HG02870 (cell line): Measurements from ENCODE around the gene ARHGEF7.

Source experiments
- ATAC-seq: cut with Tn5 transposase; IDR thresholded peaks from one replicate; pipeline ENCODE4 v1.9.1; 2021; ENCODE audit warnings: mild to moderate bottlenecking, moderate library complexity; ENCODE audit not compliant: unreplicated experiment

The ARHGEF7 gene

DNA sequence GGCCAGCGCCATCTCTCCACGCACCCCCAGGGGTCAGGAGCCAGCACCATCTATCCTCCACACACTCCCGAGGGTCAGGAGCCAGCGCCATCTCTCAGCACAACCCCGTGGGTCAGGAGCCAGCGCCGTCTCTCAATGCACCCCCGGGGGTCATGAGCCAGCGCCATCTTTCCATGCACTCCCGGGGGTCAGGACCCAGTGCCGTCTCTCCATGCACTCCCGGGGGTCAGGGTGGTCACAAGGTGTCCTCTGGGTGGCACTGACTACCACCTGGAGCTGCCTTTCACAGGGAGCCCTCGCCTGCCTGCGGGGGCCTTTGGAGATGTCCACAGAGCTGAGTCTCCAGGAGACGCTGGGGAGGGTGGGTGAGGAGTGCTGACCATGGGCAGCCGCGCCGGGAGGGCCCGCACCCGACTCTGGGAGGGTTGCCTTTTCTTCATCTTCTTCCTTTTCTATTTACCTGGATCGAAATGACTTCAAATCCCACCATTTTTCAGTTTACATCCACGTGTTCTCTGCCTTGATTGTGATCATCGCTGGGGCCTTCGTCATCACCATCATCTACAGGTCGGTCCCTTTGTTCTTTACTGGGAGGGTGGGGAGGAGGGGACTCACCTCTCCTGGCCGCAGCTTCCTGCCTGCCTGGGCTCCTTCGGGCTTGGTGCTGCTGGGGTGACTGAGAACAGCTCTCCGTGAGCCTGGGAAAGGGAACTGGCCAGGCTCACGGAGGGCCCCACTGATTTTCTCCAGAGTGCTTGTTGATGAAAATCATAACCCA is 224.4 kb downstream of the ARHGEF7 start:
- ATAC-seq, result no peak

DNA sequence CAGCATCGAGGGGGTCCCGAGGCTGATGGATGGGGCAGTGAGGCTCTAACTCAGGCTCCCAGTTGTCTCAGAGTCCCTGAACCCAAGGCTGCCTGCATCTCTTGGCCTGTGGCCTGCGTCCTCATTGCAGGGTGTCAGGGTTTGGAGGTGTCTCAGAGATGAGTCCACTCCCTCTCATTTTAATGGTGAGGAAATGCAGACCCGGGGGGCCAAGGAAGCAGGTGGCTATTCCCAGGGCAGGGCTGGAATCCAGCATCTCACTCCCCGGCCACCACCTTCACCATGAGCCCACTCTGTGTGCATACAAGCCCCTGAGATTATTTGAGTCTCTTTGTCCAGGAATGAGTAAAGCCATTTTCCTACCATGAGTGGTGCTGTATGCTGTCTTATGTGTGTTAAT is 226.8 kb downstream of the ARHGEF7 start:
- no peak for ATAC-seq

DNA sequence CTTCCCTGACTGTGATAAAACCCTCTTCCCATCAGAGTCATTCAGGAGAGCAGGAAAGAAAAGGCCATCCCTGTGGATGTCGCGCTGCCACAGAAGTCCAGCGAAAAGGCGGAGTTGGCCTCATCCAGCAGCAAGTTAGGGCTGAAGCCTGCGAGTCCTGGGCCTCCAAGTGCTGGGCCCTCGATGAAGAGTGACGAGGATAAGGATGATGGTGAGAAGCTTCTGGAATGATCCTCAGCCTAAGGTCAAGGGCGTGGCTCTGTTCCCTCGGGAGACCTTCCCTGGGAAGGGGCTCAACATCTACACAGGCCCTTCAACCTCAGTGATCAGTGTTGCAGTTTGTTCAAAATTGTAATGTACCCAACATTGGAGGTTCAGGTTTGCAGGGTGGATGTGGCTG is 227.6 kb downstream of the ARHGEF7 start:
- no peak for ATAC-seq

DNA sequence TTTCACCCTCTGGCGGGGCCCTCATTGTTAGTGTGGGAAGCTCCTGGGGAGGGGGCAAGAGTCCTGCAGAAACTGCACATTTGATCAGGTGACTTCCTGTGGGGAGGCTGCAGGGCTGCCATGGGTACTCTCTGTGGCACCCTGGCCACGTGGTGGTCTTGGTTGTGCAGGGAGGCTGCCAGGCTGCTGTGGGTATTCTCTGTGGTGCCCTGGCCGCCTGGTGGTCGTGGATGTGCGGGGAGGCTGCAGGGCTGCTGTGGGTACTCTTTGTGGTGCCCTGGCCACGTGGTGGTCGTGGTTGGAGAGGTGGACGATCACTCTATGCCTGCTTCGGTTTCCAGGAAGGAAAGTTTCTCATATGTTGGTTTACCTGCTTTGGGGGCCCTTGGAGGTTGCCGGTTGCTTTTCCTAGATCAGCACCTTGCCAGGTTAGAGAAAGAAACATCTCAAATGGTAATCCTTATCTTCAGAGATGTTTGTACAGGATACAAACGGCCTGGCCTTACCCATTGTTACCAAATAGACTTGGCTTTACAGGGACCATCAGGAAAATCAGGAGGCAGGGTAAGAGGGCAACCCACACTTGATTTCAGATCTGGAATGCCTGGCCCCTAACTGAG is 228.2 kb downstream of the ARHGEF7 start:
- ATAC-seq, result no peak

DNA sequence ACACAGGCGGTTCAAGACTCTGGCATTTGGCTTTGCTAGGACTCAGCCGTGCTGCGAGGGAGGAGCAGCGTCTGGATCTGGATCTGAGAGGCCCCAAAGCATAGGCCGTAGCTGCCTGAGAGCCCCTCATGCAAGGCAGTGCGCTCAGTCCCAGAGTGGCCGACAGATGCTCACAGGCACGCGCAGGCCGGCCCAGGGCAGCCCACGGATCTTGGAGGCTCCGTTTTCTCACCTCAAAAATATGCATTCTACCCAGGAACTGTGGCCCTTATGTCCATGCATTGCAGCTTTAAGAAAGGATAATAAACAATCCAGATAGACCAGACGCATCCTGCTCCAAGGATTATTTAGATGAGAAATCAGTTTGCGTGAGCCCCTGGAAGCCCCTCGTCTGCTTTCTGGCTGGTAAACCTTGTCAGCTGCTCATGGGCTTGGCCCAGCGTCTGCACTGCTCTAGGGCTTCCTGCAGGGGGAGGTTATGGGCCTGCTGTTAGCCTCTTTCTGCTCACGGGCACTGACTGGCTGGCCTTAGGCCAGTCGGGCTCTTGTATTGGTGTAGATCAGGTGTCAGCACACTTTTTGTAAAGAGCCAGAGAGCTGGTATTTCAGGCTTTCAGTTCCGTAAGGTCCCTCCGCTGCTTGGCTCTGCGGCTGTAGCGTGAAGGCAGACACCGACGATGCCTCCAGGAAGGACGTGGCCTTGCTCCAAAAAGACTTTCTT is 229.5 kb downstream of the ARHGEF7 start:
- no peak for ATAC-seq

DNA sequence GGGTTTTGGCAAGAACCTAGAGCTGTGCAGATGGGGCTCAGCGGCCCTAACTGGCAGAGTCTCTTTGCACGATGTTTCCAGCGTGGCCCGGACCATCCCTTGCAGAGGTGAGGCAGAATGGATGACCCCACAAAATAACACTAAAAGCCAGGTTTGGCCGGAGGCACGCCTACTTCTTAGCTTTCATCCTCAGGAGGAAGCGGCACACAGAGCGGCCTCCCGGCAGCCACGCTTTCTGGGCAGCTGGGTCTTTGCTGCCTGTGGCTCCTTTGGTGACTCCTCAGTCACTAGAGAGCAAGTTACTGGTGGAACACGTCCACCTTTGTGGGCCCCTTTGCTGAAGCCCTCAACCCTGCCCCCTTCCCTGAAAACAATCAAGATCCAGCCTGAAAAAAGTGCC is 230.6 kb downstream of the ARHGEF7 start:
- no peak for ATAC-seq

DNA sequence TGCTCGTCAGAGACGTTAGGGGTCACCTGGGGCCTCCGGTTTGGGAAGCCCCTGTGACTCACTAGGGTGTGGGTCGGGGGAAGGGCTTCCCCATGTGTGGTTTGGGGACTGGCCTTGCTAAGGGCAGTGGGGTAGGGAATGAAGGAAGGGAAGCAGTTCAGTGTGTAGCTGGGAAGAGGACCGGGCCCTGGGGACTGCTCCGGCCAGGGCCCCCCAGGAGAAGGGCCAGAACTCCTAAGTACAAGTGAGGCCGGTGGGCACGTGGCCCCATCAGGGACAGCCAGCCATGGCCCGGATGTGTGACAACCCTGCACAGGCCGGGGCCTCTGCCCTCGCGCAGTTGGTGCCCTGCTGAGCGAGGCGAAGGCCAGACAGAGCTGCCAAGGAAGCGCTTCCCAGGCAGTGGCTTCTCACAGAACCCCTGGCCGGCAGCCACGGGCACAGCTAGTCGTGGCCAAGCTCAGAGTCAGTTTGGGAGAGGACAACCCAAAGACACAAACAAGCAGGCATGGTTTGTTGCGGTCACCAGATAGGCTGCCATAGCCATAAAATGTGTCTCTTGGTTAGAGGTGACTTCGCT is 231.1 kb downstream of the ARHGEF7 start:
- no peak for ATAC-seq

DNA sequence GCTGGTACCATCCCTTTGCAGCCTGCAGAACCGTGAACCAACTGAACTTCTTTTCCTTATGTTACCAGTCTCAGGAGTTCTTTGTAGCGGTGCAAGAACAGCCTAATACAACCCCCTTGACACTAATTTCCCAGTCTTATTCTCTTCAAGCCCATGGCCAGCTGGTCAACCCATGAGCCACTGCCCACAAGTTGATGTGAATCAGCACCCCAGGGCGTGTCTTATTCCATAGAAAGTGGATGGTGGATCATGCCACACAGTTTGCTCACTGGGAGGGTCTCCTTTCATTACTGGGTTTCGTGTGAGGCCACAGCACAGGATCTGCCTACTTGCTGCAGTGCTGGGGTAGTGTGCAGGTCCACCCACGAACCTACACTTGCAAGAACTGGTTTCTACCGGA is 232.3 kb downstream of the ARHGEF7 start:
- ATAC-seq, result no peak

DNA sequence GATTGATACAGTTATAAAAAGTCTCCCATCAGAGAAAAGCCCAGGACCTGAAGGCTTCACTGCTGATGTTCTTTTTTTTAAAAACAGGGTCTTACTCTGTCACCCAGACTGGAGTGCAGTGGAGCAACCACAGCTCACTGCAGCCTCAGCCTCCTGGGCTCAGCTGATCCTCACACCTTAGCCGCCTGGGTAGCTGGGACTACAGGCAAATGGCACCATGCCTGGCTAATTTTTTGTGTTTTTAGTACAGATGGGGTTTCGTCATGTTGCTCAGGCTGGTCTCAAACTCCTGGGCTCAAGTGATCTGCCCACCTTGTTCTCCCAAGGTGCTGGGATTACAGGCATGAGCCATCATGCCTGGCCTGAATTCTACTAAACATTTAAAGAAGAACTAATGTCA is 238.4 kb downstream of the ARHGEF7 start:
- ATAC-seq, result no peak

DNA sequence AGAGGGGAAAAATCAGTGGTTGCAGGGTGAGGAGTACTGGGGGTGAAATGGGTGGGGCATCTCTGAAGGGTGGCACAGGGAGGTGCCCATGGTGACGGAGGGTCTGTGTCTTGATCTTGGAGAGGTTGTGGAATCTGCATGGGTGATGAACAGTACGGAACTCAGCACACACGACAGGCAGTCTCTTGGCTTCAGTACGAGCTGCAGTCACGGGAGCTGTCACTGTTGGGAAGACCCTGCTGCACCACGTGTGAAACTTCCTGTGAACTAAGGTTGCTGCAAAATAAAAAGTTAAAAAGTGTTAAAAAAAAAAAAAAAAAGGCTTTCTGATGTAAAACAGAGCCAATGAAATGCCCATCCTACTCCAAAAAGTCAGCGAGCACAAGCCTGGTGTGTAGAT is 239.7 kb downstream of the ARHGEF7 start:
- ATAC-seq, result no peak
